Neutrophil (primary cell): ENCODE data around the gene PLA2G4D.

Experiments used
- H3K27ac ChIP-seq: fragments of 200-600 bp; sonication (generic); 2 replicates; pipeline ENCODE4 v1.5.1; 2016; ENCODE audit warnings: mild to moderate bottlenecking, moderate library complexity
- H3K27me3 ChIP-seq: fragments of 200-600 bp; sonication (generic); 2 replicates; pipeline ENCODE4 v1.6.0; 2016; ENCODE audit warnings: mild to moderate bottlenecking
- H3K36me3 ChIP-seq: fragments of 200-600 bp; sonication (generic); 2 replicates; pipeline ENCODE4 v1.5.1; 2017
- H3K4me1 ChIP-seq, 2 experiments: fragments of 200-600 bp in 1 of 2; sonication (generic) in 1 of 2; 1 replicate in 1 of 2; 2 replicates in 1 of 2; pipeline versions ENCODE4 v1.5.1 to v1.6.1; 2013 to 2016; ENCODE audit warnings: low read depth in 1 of 2, low read length in 1 of 2, mild to moderate bottlenecking in 1 of 2, moderate library complexity in 1 of 2; ENCODE audit not compliant: control insufficient read depth in 1 of 2, insufficient read depth in 1 of 2
- H3K4me3 ChIP-seq, 2 experiments: fragments of 200-600 bp in 1 of 2; sonication (generic) in 1 of 2; 1 replicate in 1 of 2; 2 replicates in 1 of 2; pipeline ENCODE4 v1.5.1; 2013 to 2016; ENCODE audit warnings: low read depth in 1 of 2, low read length in 1 of 2, mild to moderate bottlenecking in 1 of 2, moderate library complexity in 1 of 2
- H3K9me3 ChIP-seq: fragments of 200-600 bp; sonication (generic); 2 replicates; pipeline ENCODE4 v1.5.1; 2016
- CTCF ChIP-seq: fragments of 200-600 bp; sonication (generic); IDR thresholded peaks from 2 replicates; pipeline ENCODE4 v1.5.1; 2016; ENCODE audit warnings: antibody characterized with exemption

Gene PLA2G4D

DNA sequence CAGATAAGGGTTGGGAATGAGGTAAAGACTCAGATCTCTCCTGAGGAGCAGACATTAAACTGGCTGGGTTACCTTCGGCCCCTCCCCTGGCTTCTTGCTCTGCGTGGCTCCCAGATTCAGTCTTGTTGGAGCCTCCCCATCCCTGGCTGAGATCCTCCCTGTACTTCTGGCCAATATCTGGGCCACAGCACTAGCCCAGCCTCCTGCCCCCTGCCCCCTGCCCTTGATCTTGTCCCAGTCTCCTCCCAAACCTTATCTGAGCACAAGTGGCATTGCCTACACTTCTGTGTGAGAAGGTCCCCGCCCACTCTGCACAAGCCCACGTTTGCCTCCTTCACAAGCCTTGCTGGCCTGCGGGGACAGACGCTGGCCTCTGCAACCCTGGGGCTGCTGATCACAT lies 45.2 kb upstream of the PLA2G4D start:
- Histone ChIP-seq H3K36me3 (no peaks in the 10 kb centered on the region), H3K4me3 (no peak overlapping the region), H3K4me1 (no peaks in the 10 kb centered on the region), H3K27me3 (no peaks in the 10 kb centered on the region), H3K27ac (no peak overlapping the region), H3K9me3 (no peaks in the 10 kb centered on the region)
- TF ChIP-seq CTCF: no peak

GRCh38 chr15:42138968-42139386 lies 44.6 kb upstream of the PLA2G4D start:
- Histone ChIP-seq H3K9me3 (no peaks in the 10 kb centered on the region), H3K27ac (no peak overlapping the region), H3K27me3 (no peaks in the 10 kb centered on the region), H3K4me1 (no peaks in the 10 kb centered on the region), H3K4me3 (no peak overlapping the region), H3K36me3 (no peaks in the 10 kb centered on the region)
- TF ChIP-seq CTCF: no peak

GRCh38 chr15:42138411-42138810 lies 44.0 kb upstream of the PLA2G4D start:
- Histone ChIP-seq H3K4me1 (no peaks in the 10 kb centered on the region), H3K9me3 (no peaks in the 10 kb centered on the region), H3K27ac (no peak overlapping the region), H3K4me3 (no peak overlapping the region), H3K27me3 (no peaks in the 10 kb centered on the region), H3K36me3 (no peaks in the 10 kb centered on the region)
- no peak for TF ChIP-seq CTCF

- H3K27ac ChIP-seq: no peak overlapping the region
- no peak for TF ChIP-seq CTCF
- H3K4me3 ChIP-seq: no peak overlapping the region
- no peaks in the 10 kb centered on the region for H3K36me3 ChIP-seq
- no peaks in the 10 kb centered on the region for H3K27me3 ChIP-seq
- H3K4me1 ChIP-seq: no peaks in the 10 kb centered on the region
- H3K9me3 ChIP-seq: no peaks in the 10 kb centered on the region
These were observed 43.3 kb upstream of the PLA2G4D start for GRCh38 chr15:42137461-42138261.

- H3K27ac ChIP-seq: no peak overlapping the region
- no peaks in the 10 kb centered on the region for H3K4me1 ChIP-seq
- no peak overlapping the region for H3K4me3 ChIP-seq
- H3K27me3 ChIP-seq: no peaks in the 10 kb centered on the region
- TF ChIP-seq CTCF: no peak
- no peaks in the 10 kb centered on the region for H3K9me3 ChIP-seq
- H3K36me3 ChIP-seq: no peaks in the 10 kb centered on the region
These were observed 42.2 kb upstream of the PLA2G4D start for GRCh38 chr15:42136513-42136912.
